Spleen (tissue), 7 donors: ENCODE data around the gene HOXB2.

Experiments
- CTCF ChIP-seq, 11 experiments: fragments of 200-600 bp in 7 of 11; fragments of 450-650 bp in 4 of 11; sonication (generic) in 4 of 11; IDR thresholded peaks in 8 of 11; conservative IDR thresholded peaks in 3 of 11; 1 replicate in 7 of 11; 2 replicates in 4 of 11; pipeline versions ENCODE4 v1.4.0 to v1.8.0; 2016 to 2021; ENCODE audit warnings: antibody characterized with exemption in 11 of 11, inconsistent platforms in 4 of 11, mild to moderate bottlenecking in 1 of 11
- POLR2A ChIP-seq, 3 donors: fragments of 450-650 bp; IDR thresholded peaks; one replicate each; pipeline ENCODE4 v1.5.1; 2017; ENCODE audit warnings: antibody characterized with exemption in 3 of 3, mild to moderate bottlenecking in 1 of 3
- POLR2AphosphoS5 ChIP-seq, 3 donors: sonication (generic); formaldehyde crosslinking; IDR thresholded peaks; one replicate each; pipeline ENCODE4 v1.5.1; 2017; ENCODE audit warnings: antibody characterized with exemption in 3 of 3
- donor health status: DM: no; HTN: no; CAD: no; lungs with moderate emphysema.
- donor health status: DM: no; HTN: no; CAD: no.
- donor health status: DM: no; HTN: no; CAD: no.

GRCh38 chr17:48546924-48547807, 2.3 kb upstream of the HOXB2 start:
- TF ChIP-seq POLR2AphosphoS5 (IDR thresholded peaks at IDR 0.05) (no peak), CTCF (IDR thresholded peaks at IDR 0.05 in 8 of 11, conservative IDR thresholded peaks at IDR 0.05 in 3 of 11) (no peak), POLR2A (IDR thresholded peaks at IDR 0.05) (no peak)
